ENCODE data around the gene ZNF346. TPM values are rescaled to one million over a fixed set of nuclear protein-coding genes. Genes with fewer than 3 reads are reported as not detected.

ZNF346 gene
- total RNA-seq, 3 donors from 2014 or later, result 13.6 to 28.2 (median 19.2) TPM

- intact Hi-C loops (cut with DNase I; ENCODE audit: low total_unique reads), result no loop called here
- H3K27me3 ChIP-seq, result no peaks in the 10 kb centered on the region
- no peak overlapping the region for H3K27ac ChIP-seq
Observed at GRCh38 chr5:177085985-177086653, 63.6 kb downstream of the ZNF346 start.

GRCh38 chr5:177086654-177087397 is 64.3 kb downstream of the ZNF346 start, which contains the start of gene FGFR4:
FGFR4 (plus strand) TSS chr5:177086915; CDS start chr5:177089603, 2,688 bp downstream.
- intact Hi-C loops (cut with DNase I; ENCODE audit: low total_unique reads), result no loop called here
- H3K36me3 ChIP-seq, result no peaks in the 10 kb centered on the region
- H3K4me3 ChIP-seq, result peak within 1 kb of the TSS; percentile 26 to 65 (median 55)
- TF ChIP-seq POLR2AphosphoS5 (IDR thresholded peaks at IDR 0.05) (no peak), CTCF (IDR thresholded peaks at IDR 0.05) (peak in 2 of 3 donors; percentile 37 to 49)
- DNase-seq (ENCODE audit: low spot score in 2 of 2), result peak in 1 of 2 donors; percentile 76
- peaks cover 5 to 6% of the 10 kb centered on the region in 2 donors for H3K4me1 ChIP-seq
- no peak within 1 kb of the TSS for H3K27ac ChIP-seq
- H3K9me3 ChIP-seq, result no peaks in the 10 kb centered on the region
- H3K27me3 ChIP-seq, result no peaks in the 10 kb centered on the region

More at GRCh38 chr5:177085985-177086653, 63.6 kb downstream of the ZNF346 start:
- Histone ChIP-seq H3K36me3 (no peaks in the 10 kb centered on the region), H3K9me3 (no peaks in the 10 kb centered on the region), H3K4me3 (peak overlapping the region in 2 of 3 donors; percentile 55 to 65), H3K4me1 (peaks cover 5 to 6% of the 10 kb centered on the region in 2 donors)
- DNase-seq (ENCODE audit: low spot score in 2 of 2), result no peak
- no peak for TF ChIP-seq POLR2A (IDR thresholded peaks at IDR 0.05)
- no peak for TF ChIP-seq POLR2AphosphoS5 (IDR thresholded peaks at IDR 0.05)
- no peak for TF ChIP-seq CTCF (IDR thresholded peaks at IDR 0.05)

GRCh38 chr5:177087398-177088005 is 65.0 kb downstream of the ZNF346 start:
- Histone ChIP-seq H3K27me3 (no peaks in the 10 kb centered on the region), H3K27ac (no peak overlapping the region)

GRCh38 chr5:177089127-177089526 is 66.6 kb downstream of the ZNF346 start:
- no peaks in the 10 kb centered on the region for H3K27me3 ChIP-seq
- TF ChIP-seq POLR2A (IDR thresholded peaks at IDR 0.05), result no peak
- no peak for TF ChIP-seq CTCF (IDR thresholded peaks at IDR 0.05)
- no peak for TF ChIP-seq POLR2AphosphoS5 (IDR thresholded peaks at IDR 0.05)
- no peaks in the 10 kb centered on the region for H3K9me3 ChIP-seq
- no peak for DNase-seq (ENCODE audit: low spot score in 2 of 2)
- peaks cover 5 to 6% of the 10 kb centered on the region in 2 donors for H3K4me1 ChIP-seq
- H3K4me3 ChIP-seq, result no peak overlapping the region
- intact Hi-C loops (cut with DNase I; ENCODE audit: low total_unique reads), result no loop called here
- no peak overlapping the region for H3K27ac ChIP-seq
- no peaks in the 10 kb centered on the region for H3K36me3 ChIP-seq

More at GRCh38 chr5:177087398-177088005, 65.0 kb downstream of the ZNF346 start:
- intact Hi-C loops (cut with DNase I; ENCODE audit: low total_unique reads), result no loop called here
- H3K36me3 ChIP-seq, result no peaks in the 10 kb centered on the region
- H3K4me3 ChIP-seq, result peak overlapping the region; percentile 26 to 65 (median 55)
- TF ChIP-seq POLR2A (IDR thresholded peaks at IDR 0.05), result no peak
- TF ChIP-seq POLR2AphosphoS5 (IDR thresholded peaks at IDR 0.05), result no peak
- no peak for TF ChIP-seq CTCF (IDR thresholded peaks at IDR 0.05)
- no peaks in the 10 kb centered on the region for H3K9me3 ChIP-seq
- peaks cover 5 to 6% of the 10 kb centered on the region in 2 donors for H3K4me1 ChIP-seq
- DNase-seq (ENCODE audit: low spot score in 2 of 2), result no peak

All from breast epithelium (tissue), 4 donors.